HG03066 (cell line): Measurements from ENCODE around the gene PRAMEF13.
"Not testable (repeated sequence)": the region's sequence is repeated elsewhere in the genome, so short reads cannot be mapped to it uniquely, and the experiment has no call there.

ENCODE experiments used
- ATAC-seq: cut with Tn5 transposase; IDR thresholded peaks from one replicate; pipeline ENCODE4 v1.9.1; 2021; ENCODE audit warnings: low read depth; ENCODE audit not compliant: unreplicated experiment

The PRAMEF13 gene

DNA sequence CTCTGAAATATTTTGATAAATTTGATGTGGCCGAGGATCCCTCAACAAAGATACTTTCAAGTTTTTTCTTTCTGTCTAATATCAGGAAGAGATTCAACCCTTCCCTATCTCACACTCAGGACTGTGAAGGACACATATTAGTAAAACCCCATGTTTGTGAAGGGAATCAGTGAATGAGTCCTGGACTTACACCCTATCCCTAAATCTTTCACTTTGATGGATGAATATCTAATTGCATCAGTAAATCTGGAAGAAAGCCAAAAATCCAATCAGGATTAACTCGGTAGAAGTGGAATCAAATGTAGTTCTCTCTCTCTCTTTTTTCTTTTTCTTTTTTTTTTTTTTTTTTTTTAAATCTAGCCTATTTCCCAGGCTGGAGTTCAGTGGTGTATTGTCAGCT, 29.7 kb downstream of the PRAMEF13 start, which contains the start of gene PRAMEF9:
Gene PRAMEF9 (plus strand): TSS at position 301 of the 400 bp plus-strand sequence. CDS start 3,433 bp downstream, outside the sequence.
- not testable (repeated sequence) for ATAC-seq

DNA sequence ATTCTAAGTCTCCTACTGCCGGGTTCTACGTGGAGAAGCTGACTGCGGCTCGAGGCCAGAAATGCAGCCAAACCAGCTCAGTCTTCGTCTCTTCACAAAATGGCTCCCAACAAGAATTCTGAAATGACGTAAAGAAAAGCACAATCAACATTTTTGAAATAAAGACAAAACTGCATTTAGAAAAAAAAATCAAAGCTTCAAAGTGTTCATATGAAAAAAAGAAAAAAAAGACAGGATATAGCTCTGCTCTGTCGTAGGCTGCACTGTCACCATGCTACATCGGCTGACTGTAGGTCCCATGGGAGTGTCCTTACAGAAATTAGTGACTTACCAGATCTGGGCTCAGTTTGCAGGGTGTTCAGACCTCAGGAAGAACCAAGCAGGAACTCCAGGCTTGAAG, 35.7 kb downstream of the PRAMEF13 start, which contains the start of gene HNRNPCL4:
Gene HNRNPCL4 (minus strand): TSS at position 101 of the 400 bp plus-strand sequence. CDS start 164 bp downstream, outside the sequence.
- not testable (repeated sequence) for ATAC-seq

DNA sequence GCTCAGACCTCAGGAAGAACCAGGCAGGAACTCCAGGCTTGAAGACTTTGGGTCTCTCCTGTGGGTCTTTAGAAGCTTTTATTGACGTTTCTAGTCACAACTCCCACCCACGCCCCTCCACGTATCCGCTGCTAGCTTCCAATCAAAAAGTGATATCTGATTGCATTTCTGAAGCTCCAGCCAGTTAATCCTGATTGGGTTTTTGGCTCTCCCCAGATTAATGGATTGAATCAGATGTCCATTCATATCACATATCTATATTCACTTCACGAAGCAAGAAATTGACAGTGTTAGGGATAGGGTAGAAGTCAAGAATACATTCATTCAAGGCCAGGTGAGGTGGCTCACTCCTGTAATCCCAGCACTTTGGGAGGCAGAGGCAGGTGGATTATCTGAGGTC, 45.3 kb downstream of the PRAMEF13 start, which contains the start of gene PRAMEF26:
Gene PRAMEF26 (minus strand): TSS at position 101 of the 400 bp plus-strand sequence. CDS start 2,914 bp downstream, outside the sequence.
- not testable (repeated sequence) for ATAC-seq
